ENCODE measurements around the gene XRRA1.
"Not testable (repeated sequence)": the region's sequence is repeated elsewhere in the genome, so short reads cannot be mapped to it uniquely, and the experiment has no call there.

Gene XRRA1

GRCh38 chr11:74948898-74949752 is at the start of gene XRRA1, which contains the start of gene SPCS2:
Gene XRRA1, minus strand, starts transcription at chr11:74949091. Its CDS starts 8,213 bp downstream, at chr11:74940878.
Gene SPCS2, plus strand, starts transcription at chr11:74949266. Its CDS starts 20 bp downstream, at chr11:74949286.
- peak; percentile 98 to 99 for DNase-seq

- DNase-seq, result no peak
Observed at GRCh38 chr11:74992852-74993251, 44.0 kb upstream of the XRRA1 start.

GRCh38 chr11:74990941-74991340 is 42.0 kb upstream of the XRRA1 start:
- peak in 1 of 2 donors; percentile 5 for DNase-seq

GRCh38 chr11:74990150-74990549 is 41.3 kb upstream of the XRRA1 start:
- peak; percentile 84 to 87 for DNase-seq

GRCh38 chr11:74989260-74989638 is 40.4 kb upstream of the XRRA1 start:
- peak; percentile 23 to 55 for DNase-seq

- peak; percentile 60 to 69 for DNase-seq
Observed at GRCh38 chr11:74988541-74989259, 39.8 kb upstream of the XRRA1 start, which contains the start of gene NEU3. Gene NEU3, plus strand, starts transcription at chr11:74988933. Its CDS starts 128 bp downstream, at chr11:74989061.

- no peak for DNase-seq
Observed at GRCh38 chr11:74984730-74985129, 35.8 kb upstream of the XRRA1 start.

GRCh38 chr11:74984070-74984469 is 35.2 kb upstream of the XRRA1 start:
- DNase-seq, result no peak

GRCh38 chr11:74981888-74982287 is 33.0 kb upstream of the XRRA1 start:
- no peak for DNase-seq

GRCh38 chr11:74980634-74981033 is 31.7 kb upstream of the XRRA1 start:
- peak in 1 of 2 donors; percentile 57 for DNase-seq

- DNase-seq, result no peak
Observed at GRCh38 chr11:74978041-74978440, 29.1 kb upstream of the XRRA1 start.

GRCh38 chr11:74971424-74971823 is 22.5 kb upstream of the XRRA1 start:
- no peak for DNase-seq

GRCh38 chr11:74970852-74971395 is 22.0 kb upstream of the XRRA1 start:
- DNase-seq, result peak in 1 of 2 donors; percentile 59

- DNase-seq, result no peak
Observed at GRCh38 chr11:74966651-74967050, 17.8 kb upstream of the XRRA1 start.

- DNase-seq, result not testable (repeated sequence)
Observed at GRCh38 chr11:74960128-74960527, 11.2 kb upstream of the XRRA1 start.

GRCh38 chr11:74957937-74958629 is 9.2 kb upstream of the XRRA1 start:
- peak in 1 of 2 donors; percentile 38 for DNase-seq

- DNase-seq, result peak; percentile 74 to 80
Observed at GRCh38 chr11:74956397-74957015, 7.6 kb upstream of the XRRA1 start.

- no peak for DNase-seq
Observed at GRCh38 chr11:74954199-74954598, 5.3 kb upstream of the XRRA1 start.

GRCh38 chr11:74953451-74953850 is 4.6 kb upstream of the XRRA1 start:
- peak; percentile 41 to 74 for DNase-seq

- no peak for DNase-seq
Observed at GRCh38 chr11:74952752-74953151, 3.9 kb upstream of the XRRA1 start.

- DNase-seq, result no peak
Observed at GRCh38 chr11:74951226-74951625, 2.3 kb upstream of the XRRA1 start.

- DNase-seq, result no peak
Observed at GRCh38 chr11:74950374-74950969, 1.6 kb upstream of the XRRA1 start.
